CD4-positive, alpha-beta T cell (primary cell): ENCODE data around the gene MACROH2A1. TPM values are rescaled to one million over a fixed set of nuclear protein-coding genes. Genes with fewer than 3 reads are reported as not detected.
A peak's percentile ranks its signal among the peaks of the same experiment; 100 is the strongest.

Source experiments
- ATAC-seq: fragments of 200-7000 bp; cut with Tn5 transposase; one replicate; pipeline ENCODE4 v1.10.0; 2022; ENCODE audit warnings: mild to moderate bottlenecking; ENCODE audit not compliant: poor library complexity
- CTCF ChIA-PET: fragments of 350-600 bp; sonication (Branson Sonifier 250); formaldehyde crosslinking; loops from one replicate; lab custom pipeline; 2021; ENCODE audit warnings: antibody characterized with exemption, inconsistent platforms; lab: Charles Lee
- POLR2A ChIA-PET: fragments of 350-600 bp; sonication (Branson Sonifier 250); formaldehyde crosslinking; loops from one replicate; lab custom pipeline; 2021; ENCODE audit warnings: antibody characterized with exemption, inconsistent platforms; lab: Charles Lee
- DNase-seq, 14 experiments: peaks; one replicate each; pipeline ENCODE4 v3.0.0-alpha.2; 2013 to 2020; ENCODE audit warnings: mixed read lengths in 2 of 14
- H3K27ac ChIP-seq, 2 donors: one replicate each; pipeline versions ENCODE4 v1.5.1 to v1.7.0; 2013; ENCODE audit warnings: low read length in 2 of 2, low read depth in 1 of 2, mild to moderate bottlenecking in 1 of 2
- H3K27me3 ChIP-seq, 2 experiments: 1 replicate in 1 of 2; 2 replicates in 1 of 2; pipeline versions ENCODE4 v1.6.1 to v1.7.0; 2013; ENCODE audit warnings: low read length in 2 of 2, control low read depth in 1 of 2, mild to moderate bottlenecking in 1 of 2, moderate library complexity in 1 of 2; ENCODE audit not compliant: insufficient read depth in 2 of 2, control insufficient read depth in 1 of 2
- H3K36me3 ChIP-seq: one replicate; pipeline ENCODE4 v1.6.1; 2013; ENCODE audit warnings: low read length, control low read depth; ENCODE audit not compliant: insufficient read depth
- H3K4me1 ChIP-seq: one replicate; pipeline ENCODE4 v1.6.1; 2013; ENCODE audit warnings: low read length, control low read depth; ENCODE audit not compliant: insufficient read depth
- H3K4me3 ChIP-seq: one replicate; pipeline ENCODE4 v1.5.1; 2013; ENCODE audit warnings: mild to moderate bottlenecking, low read length, moderate library complexity
- H3K9me3 ChIP-seq, 2 experiments: 1 replicate in 1 of 2; 2 replicates in 1 of 2; pipeline versions ENCODE4 v1.6.1 to v1.7.0; 2013; ENCODE audit warnings: low read length in 2 of 2, mild to moderate bottlenecking in 2 of 2, control low read depth in 1 of 2, moderate library complexity in 1 of 2; ENCODE audit not compliant: control insufficient read depth in 1 of 2, insufficient read depth in 1 of 2
- H3K27ac Mint-ChIP-seq: one replicate; pipeline ENCODE4 v1.8.0; 2020; ENCODE audit warnings: mixed read lengths
- H3K27me3 Mint-ChIP-seq: one replicate; pipeline ENCODE4 v1.8.0; 2021; ENCODE audit warnings: mixed read lengths
- H3K36me3 Mint-ChIP-seq: one replicate; pipeline ENCODE4 v1.8.0; 2021; ENCODE audit warnings: low read depth, mixed read lengths
- H3K4me1 Mint-ChIP-seq: one replicate; pipeline ENCODE4 v1.8.0; 2021; ENCODE audit warnings: low read depth, mixed read lengths
- H3K4me3 Mint-ChIP-seq: one replicate; pipeline ENCODE4 v1.8.0; 2020; ENCODE audit warnings: mild to moderate bottlenecking, mixed read lengths
- H3K9me3 Mint-ChIP-seq: one replicate; pipeline ENCODE4 v1.8.0; 2020; ENCODE audit warnings: mixed read lengths
- CTCF ChIP-seq: fragments of 200-600 bp; IDR thresholded peaks from one replicate; pipeline ENCODE4 v1.8.0; 2022; ENCODE audit warnings: antibody characterized with exemption, mild to moderate bottlenecking
- intact Hi-C, 2 experiments: fragments of 100-400 bp; cut with DNase I in 1 of 2; cut with micrococcal nuclease in 1 of 2; formaldehyde crosslinking; loops; one replicate each; pipeline versions ENCODE4 v1.15.1 to v1.9.0; 2023 to 2025; cut with DNase I, micrococcal nuclease
- total RNA-seq, 174 experiments: library from RNA in 2 of 174; stranded (reverse) in 2 of 174; gene quantifications; one replicate each; pipeline ENCODE4 v1.2.3 and lab custom pipeline; 2021 to 2026

Gene MACROH2A1
- total RNA-seq, 2 experiments from 2014 or later, result 114 to 120 TPM

- H3K4me1 ChIP-seq, result peaks cover 67% of the 10 kb centered on the region
- no peak overlapping the region for H3K4me3 ChIP-seq
Observed at GRCh38 chr5:135393229-135393628, 5.8 kb downstream of the MACROH2A1 start.

GRCh38 chr5:135392256-135392655, 6.8 kb downstream of the MACROH2A1 start:
- peak overlapping the region; percentile 31 for H3K27ac Mint-ChIP-seq
- DNase-seq (peak in 2 of 14 experiments; percentile 49 to 60), ATAC-seq (no peak)
- POLR2A ChIA-PET, result no interaction called here
- no peak overlapping the region for H3K4me3 Mint-ChIP-seq
- no peak overlapping the region for H3K4me3 ChIP-seq
- H3K9me3 ChIP-seq, result no peaks in the 10 kb centered on the region
- intact Hi-C loops, result no loop called here
- TF ChIP-seq CTCF, result no peak
- no peaks in the 10 kb centered on the region for H3K9me3 Mint-ChIP-seq
- peaks cover 76% of the 10 kb centered on the region for H3K36me3 Mint-ChIP-seq
- no peak overlapping the region for H3K27ac ChIP-seq
- CTCF ChIA-PET, result interaction anchor here (1.2 kb wide), 1 partner anchor 34 kb away, joined by 3 read pairs; no protein-coding TSS in a partner anchor
- no peaks in the 10 kb centered on the region for H3K27me3 Mint-ChIP-seq
- H3K36me3 ChIP-seq, result peaks cover 46% of the 10 kb centered on the region
- peaks cover 96% of the 10 kb centered on the region for H3K4me1 Mint-ChIP-seq
- H3K27me3 ChIP-seq, result no peaks in the 10 kb centered on the region
- H3K4me1 ChIP-seq, result peaks cover 67% of the 10 kb centered on the region

More at GRCh38 chr5:135393229-135393628, 5.8 kb downstream of the MACROH2A1 start:
- H3K4me1 Mint-ChIP-seq, result peaks cover 96% of the 10 kb centered on the region
- no peaks in the 10 kb centered on the region for H3K9me3 Mint-ChIP-seq
- no peak overlapping the region for H3K27ac Mint-ChIP-seq
- POLR2A ChIA-PET, result no interaction called here
- TF ChIP-seq CTCF, result no peak
- intact Hi-C loops, result no loop called here
- no peak for ATAC-seq
- H3K4me3 Mint-ChIP-seq, result no peak overlapping the region
- peaks cover 73% of the 10 kb centered on the region for H3K36me3 Mint-ChIP-seq
- CTCF ChIA-PET, result no interaction called here
- Histone ChIP-seq H3K36me3 (peaks cover 39% of the 10 kb centered on the region), H3K27me3 (no peaks in the 10 kb centered on the region), H3K27ac (no peak overlapping the region), H3K9me3 (no peaks in the 10 kb centered on the region)
- DNase-seq, result peak in 3 of 14 experiments; percentile 20 to 51 (median 47)
- no peaks in the 10 kb centered on the region for H3K27me3 Mint-ChIP-seq

- Histone ChIP-seq H3K36me3 (peaks cover 50% of the 10 kb centered on the region), H3K27me3 (no peaks in the 10 kb centered on the region), H3K27ac (no peak overlapping the region), H3K4me1 (peaks cover 67% of the 10 kb centered on the region), H3K9me3 (no peaks in the 10 kb centered on the region), H3K4me3 (no peak overlapping the region)
- ChIA-PET CTCF (interaction anchor here (1.2 kb wide), 1 partner anchor 34 kb away, joined by 3 read pairs; no protein-coding TSS in a partner anchor), POLR2A (no interaction called here)
- H3K4me1 Mint-ChIP-seq, result peaks cover 96% of the 10 kb centered on the region
- no peaks in the 10 kb centered on the region for H3K27me3 Mint-ChIP-seq
- no peak for DNase-seq
- H3K9me3 Mint-ChIP-seq, result no peaks in the 10 kb centered on the region
- H3K4me3 Mint-ChIP-seq, result no peak overlapping the region
- ATAC-seq, result no peak
- peaks cover 80% of the 10 kb centered on the region for H3K36me3 Mint-ChIP-seq
- intact Hi-C loops, result no loop called here
- no peak for TF ChIP-seq CTCF
- peak overlapping the region; percentile 31 for H3K27ac Mint-ChIP-seq
Observed at GRCh38 chr5:135391869-135392255, 7.2 kb downstream of the MACROH2A1 start.
